Astrocyte of the spinal cord (primary cell): ENCODE results near the gene RASGRF2.

Source experiments
- DNase-seq: peaks from one replicate; pipeline ENCODE4 v3.0.0; 2011; ENCODE audit warnings: low read depth, low spot score
- H3K4me3 ChIP-seq: 2 replicates; pipeline ENCODE4 v1.5.1; 2011; ENCODE audit warnings: low read depth, mild to moderate bottlenecking, low read length, moderate library complexity
- CTCF ChIP-seq: IDR thresholded peaks from 2 replicates; pipeline ENCODE4 v1.5.1; 2012; ENCODE audit warnings: low read depth, mild to moderate bottlenecking, low read length, inconsistent platforms
- in situ Hi-C: cut with HindIII; loops from 2 replicates; pipeline ENCODE4 v1.10.0; 2017; ENCODE audit warnings: low sequenced_read_pairs

RASGRF2 gene

GRCh38 chr5:81162501-81162900, 202.3 kb downstream of the RASGRF2 start:
- in situ Hi-C loops, result no loop called here
- H3K4me3 ChIP-seq, result no peak overlapping the region
- no peak for TF ChIP-seq CTCF
- no peak for DNase-seq

GRCh38 chr5:81163651-81164050, 203.5 kb downstream of the RASGRF2 start:
- no peak overlapping the region for H3K4me3 ChIP-seq
- in situ Hi-C loops, result no loop called here
- TF ChIP-seq CTCF, result no peak
- peak; percentile 11 for DNase-seq

- peak; percentile 22 for DNase-seq
- in situ Hi-C loops, result no loop called here
- no peak for TF ChIP-seq CTCF
- no peak overlapping the region for H3K4me3 ChIP-seq
Measured at GRCh38 chr5:81164476-81164875, 204.3 kb downstream of the RASGRF2 start.

GRCh38 chr5:81164936-81165335, 204.8 kb downstream of the RASGRF2 start:
- in situ Hi-C loops, result no loop called here
- H3K4me3 ChIP-seq, result no peak overlapping the region
- no peak for TF ChIP-seq CTCF
- DNase-seq, result peak; percentile 83

- in situ Hi-C loops, result no loop called here
- peak; percentile 80 for TF ChIP-seq CTCF
Measured at GRCh38 chr5:81165493-81166119, 205.4 kb downstream of the RASGRF2 start.

GRCh38 chr5:81166430-81166829, 206.3 kb downstream of the RASGRF2 start:
- no peak for DNase-seq
- H3K4me3 ChIP-seq, result no peak overlapping the region
- in situ Hi-C loops, result no loop called here
- no peak for TF ChIP-seq CTCF

More at GRCh38 chr5:81165493-81166119, 205.4 kb downstream of the RASGRF2 start:
- peak; percentile 71 for DNase-seq
- H3K4me3 ChIP-seq, result no peak overlapping the region
